HG03280 (cell line): ENCODE data around the gene HMX1.
A peak's percentile ranks its signal among the peaks of the same experiment; 100 is the strongest.

ENCODE experiments used
- ATAC-seq: cut with Tn5 transposase; IDR thresholded peaks from one replicate; pipeline ENCODE4 v1.9.1; 2021; ENCODE audit warnings: mild to moderate bottlenecking, moderate library complexity; ENCODE audit not compliant: unreplicated experiment

The HMX1 gene

GRCh38 chr4:8821151-8821950, 50.3 kb downstream of the HMX1 start:
- no peak for ATAC-seq

GRCh38 chr4:8820178-8821102, 51.2 kb downstream of the HMX1 start:
- ATAC-seq = no peak

- peak; percentile 90 for ATAC-seq
These were observed 52.0 kb downstream of the HMX1 start for GRCh38 chr4:8819473-8820177.

GRCh38 chr4:8819019-8819418, 52.6 kb downstream of the HMX1 start:
- ATAC-seq = no peak

DNA sequence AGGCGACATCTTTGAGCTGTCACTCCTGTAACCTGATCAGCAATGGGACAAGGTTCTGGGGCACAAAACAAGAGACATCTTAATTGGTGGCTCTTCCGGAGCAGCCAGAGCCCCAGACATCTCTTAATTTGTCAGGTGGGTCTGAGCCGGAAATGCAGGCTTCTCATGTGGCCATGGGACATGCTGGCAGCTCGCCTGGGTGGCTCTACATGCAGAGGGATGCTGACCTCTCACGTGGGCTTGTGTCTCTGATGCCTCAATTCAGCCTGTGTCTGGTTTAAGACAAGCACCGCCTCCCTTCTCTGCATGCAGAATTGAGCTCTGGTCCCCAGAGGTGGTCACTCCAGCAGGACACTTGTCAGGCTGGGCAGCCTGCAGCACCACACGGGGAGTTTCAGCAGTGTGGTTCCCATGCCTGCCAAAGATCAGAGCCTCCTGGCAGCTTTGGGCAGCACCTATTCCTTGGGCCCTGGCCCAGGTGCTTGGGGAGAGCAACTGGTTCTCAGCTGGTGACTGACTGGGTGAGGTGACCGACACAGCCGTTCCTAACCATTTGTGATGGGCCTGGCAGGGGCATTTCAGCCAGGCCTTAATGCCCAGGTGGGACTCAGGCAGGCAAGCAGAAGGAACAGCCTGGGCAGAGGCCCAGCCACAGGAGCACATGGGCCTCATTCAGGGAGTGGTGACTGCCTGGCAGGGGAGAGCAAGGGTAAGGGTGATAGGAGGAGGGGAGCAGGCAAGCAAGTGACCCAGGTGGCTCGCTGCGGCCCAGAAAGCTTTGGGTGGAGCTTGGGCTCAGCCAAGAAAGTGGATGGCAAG, 53.4 kb downstream of the HMX1 start:
- ATAC-seq = no peak

GRCh38 chr4:8817813-8818062, 53.9 kb downstream of the HMX1 start:
- no peak for ATAC-seq

GRCh38 chr4:8817096-8817812, 54.4 kb downstream of the HMX1 start:
- no peak for ATAC-seq
